HepG2 (cell line): ENCODE measurements around the gene GALNT16. TPM values are rescaled to one million over a fixed set of nuclear protein-coding genes. Genes with fewer than 3 reads are reported as not detected.

ENCODE experiments used
- ATAC-seq: fragments of 200-7000 bp; cut with Tn5 transposase; 3 replicates; pipeline ENCODE4 v1.9.1; 2020; ENCODE audit warnings: mild to moderate bottlenecking, moderate library complexity
- BruUV-seq: library from RNA; stranded (reverse); fragments of 400-500 nt; replicated peaks from 2 replicates; lab custom pipeline; 2021; lab: Mats Ljungman, UMichigan
- CTCF ChIA-PET: fragments of 300-600 bp; formaldehyde crosslinking; extraction: SDS; loops from one replicate; lab custom pipeline; 2021; ENCODE audit warnings: low total read pairs, inconsistent platforms, low intra/inter-chr PET ratio; lab: Yijun Ruan, JAX
- POLR2A ChIA-PET: fragments of 350-600 bp; sonication (Branson Sonifier 250); formaldehyde crosslinking; loops from one replicate; lab custom pipeline; 2020; ENCODE audit warnings: antibody characterized with exemption, inconsistent platforms; lab: Yijun Ruan, JAX
- DNase-seq: peaks from one replicate; pipeline ENCODE4 v3.0.0-alpha.2; 2015; ENCODE audit warnings: low spot score
- FAIRE-seq: peaks from 3 replicates; lab custom pipeline; 2011; peaks lifted over from hg19 to GRCh38; lab: Jason Lieb, UNC
- H2AFZ ChIP-seq: one replicate; pipeline ENCODE4 v1.6.1; 2011; ENCODE audit warnings: low read length, inconsistent platforms
- H3K27ac ChIP-seq: fragments of 300-600 bp; 3 replicates; pipeline ENCODE4 v1.8.0; 2011; ENCODE audit warnings: mixed run types, mild to moderate bottlenecking, mixed read lengths, low read length, inconsistent platforms; ENCODE audit not compliant: insufficient read depth; ENCODE audit errors: extremely low read length
- H3K27me3 ChIP-seq, 2 experiments: fragments of 200-600 bp in 1 of 2; 2 replicates in 1 of 2; 3 replicates in 1 of 2; pipeline versions ENCODE4 v1.6.0 to v1.8.0; 2011; ENCODE audit warnings: low read length in 2 of 2, mild to moderate bottlenecking in 2 of 2, moderate library complexity in 2 of 2, inconsistent platforms in 1 of 2; ENCODE audit not compliant: insufficient read depth in 2 of 2, control insufficient read depth in 1 of 2
- H3K36me3 ChIP-seq, 2 experiments: fragments of 200-600 bp in 1 of 2; replicated peaks in 1 of 2; 2 replicates in 1 of 2; 3 replicates in 1 of 2; pipeline versions ENCODE4 v1.5.1 to v1.8.0; 2011; ENCODE audit warnings: low read length in 2 of 2, inconsistent platforms in 1 of 2; ENCODE audit not compliant: insufficient read depth in 2 of 2, control insufficient read depth in 1 of 2
- H3K4me1 ChIP-seq: 2 replicates; pipeline ENCODE4 v1.5.1; 2012; ENCODE audit warnings: low read length, inconsistent platforms; ENCODE audit not compliant: insufficient read depth
- H3K4me2 ChIP-seq: 2 replicates; pipeline ENCODE4 v1.6.0; 2011; ENCODE audit warnings: low read depth, low read length, inconsistent platforms
- H3K4me3 ChIP-seq, 3 experiments: fragments of 200-600 bp in 1 of 3; sonication (generic), shearing (Covaris generic) in 1 of 3; replicated peaks in 1 of 3; 2 replicates each; pipeline ENCODE4 v1.5.1; 2011 to 2016; ENCODE audit warnings: low read length in 3 of 3, inconsistent platforms in 2 of 3, low read depth in 2 of 3, mild to moderate bottlenecking in 2 of 3, control low read depth in 1 of 3, mixed read lengths in 1 of 3; ENCODE audit not compliant: insufficient read depth in 1 of 3
- H3K79me2 ChIP-seq: one replicate; pipeline ENCODE4 v1.6.1; 2011; ENCODE audit warnings: low read length, inconsistent platforms; ENCODE audit not compliant: insufficient read depth
- H3K9ac ChIP-seq: 2 replicates; pipeline ENCODE4 v1.6.0; 2011; ENCODE audit warnings: mild to moderate bottlenecking, low read depth, low read length, inconsistent platforms; ENCODE audit not compliant: insufficient read depth
- H3K9me3 ChIP-seq: 2 replicates; pipeline ENCODE4 v1.5.1; 2012; ENCODE audit warnings: mild to moderate bottlenecking, low read length
- H4K20me1 ChIP-seq: 2 replicates; pipeline ENCODE4 v1.6.0; 2011; ENCODE audit warnings: inconsistent platforms, mild to moderate bottlenecking, low read length, moderate library complexity; ENCODE audit not compliant: insufficient read depth
- GATA4 ChIP-seq: sonication (generic); IDR thresholded peaks from 2 replicates; pipeline ENCODE4 v1.6.1; 2016; ENCODE audit warnings: antibody characterized with exemption, low read depth, borderline replicate concordance
- RFX3 ChIP-seq: IDR thresholded peaks from 2 replicates; pipeline ENCODE4 v1.6.1; 2016; ENCODE audit warnings: missing biosample characterization, missing genetic modification reagents
- TCF7L2 ChIP-seq: IDR thresholded peaks from 2 replicates; pipeline ENCODE4 v1.6.1; 2011; ENCODE audit warnings: mild to moderate bottlenecking, low read depth, low read length, moderate library complexity
- ZNF33A ChIP-seq: sonication (generic); formaldehyde crosslinking; IDR thresholded peaks from 2 replicates; pipeline ENCODE4 v1.5.1; 2020; ENCODE audit warnings: missing genetic modification reagents, mild to moderate bottlenecking, moderate library complexity, borderline replicate concordance
- ZNF44 ChIP-seq: sonication (generic); formaldehyde crosslinking; IDR thresholded peaks from 2 replicates; pipeline ENCODE4 v1.5.1; 2020; ENCODE audit warnings: mild to moderate bottlenecking, missing genetic modification reagents
- WGBS: methylation state at CpG from one replicate; pipeline ENCODE4 v1.1.6; 2017; ENCODE audit warnings: low lambda C conversion rate; 5-methylcytosine and 5-hydroxymethylcytosine counted together
- in situ Hi-C: cut with HindIII; loops from 2 replicates; pipeline ENCODE4 v1.10.0; 2017; ENCODE audit warnings: low pct_unique_long_range_greater_than_20kb; ENCODE audit not compliant: extremely low pct_ligation_motif_present
- intact Hi-C: fragments of 100-400 bp; cut with micrococcal nuclease; formaldehyde crosslinking; loops from one replicate; pipeline ENCODE4 v1.10.0; 2022; ENCODE audit not compliant: unreplicated experiment
- polyA plus RNA-seq, 8 experiments: library from polyadenylated mRNA; depleted of rRNA in 3 of 8; stranded (reverse) in 7 of 8; unstranded in 1 of 8; fragments of >200 nt; fragmentation: Illumina TruSeq in 4 of 8; extraction: Trizol in 4 of 8; gene quantifications; 2 replicates each; pipeline versions ENCODE4 v1.2.1 to v1.2.3, GENCODE V29; 2011 to 2016; ENCODE audit warnings: low read depth in 4 of 8, missing spikeins in 1 of 8, mixed read lengths in 1 of 8; ENCODE audit not compliant: insufficient read depth in 1 of 8
- total RNA-seq, 5 experiments: library from RNA; depleted of rRNA; stranded (reverse); fragments of >200 nt; fragmentation: Illumina TruSeq; extraction: Trizol; gene quantifications; 2 replicates each; pipeline ENCODE4 v1.2.3, GENCODE V29; 2016; ENCODE audit warnings: low read depth in 1 of 5
- TF ChIP-seq, protein P1 (sequence below), 2 experiments: sonication (generic) in 1 of 2; formaldehyde crosslinking in 1 of 2; IDR thresholded peaks; 2 replicates each; pipeline versions ENCODE4 v1.4.0 to v1.6.1; 2016 to 2020; ENCODE audit warnings: borderline replicate concordance in 1 of 2, low read depth in 1 of 2, mild to moderate bottlenecking in 1 of 2, missing genetic modification reagents in 1 of 2
- TF ChIP-seq, protein P2 (sequence below): IDR thresholded peaks from 2 replicates; pipeline ENCODE4 v1.6.1; 2016; ENCODE audit warnings: mild to moderate bottlenecking
- TF ChIP-seq, protein P3 (sequence below): sonication (generic); formaldehyde crosslinking; IDR thresholded peaks from 2 replicates; pipeline ENCODE4; 2020; ENCODE audit warnings: missing genetic modification reagents, mild to moderate bottlenecking, borderline replicate concordance

The GALNT16 gene
- total and polyA plus RNA-seq, 2 of the 13 experiments (the other 11 are each of a cell fraction or from before 2014, with no cell fraction given), result 0.54 to 0.82 TPM

DNA sequence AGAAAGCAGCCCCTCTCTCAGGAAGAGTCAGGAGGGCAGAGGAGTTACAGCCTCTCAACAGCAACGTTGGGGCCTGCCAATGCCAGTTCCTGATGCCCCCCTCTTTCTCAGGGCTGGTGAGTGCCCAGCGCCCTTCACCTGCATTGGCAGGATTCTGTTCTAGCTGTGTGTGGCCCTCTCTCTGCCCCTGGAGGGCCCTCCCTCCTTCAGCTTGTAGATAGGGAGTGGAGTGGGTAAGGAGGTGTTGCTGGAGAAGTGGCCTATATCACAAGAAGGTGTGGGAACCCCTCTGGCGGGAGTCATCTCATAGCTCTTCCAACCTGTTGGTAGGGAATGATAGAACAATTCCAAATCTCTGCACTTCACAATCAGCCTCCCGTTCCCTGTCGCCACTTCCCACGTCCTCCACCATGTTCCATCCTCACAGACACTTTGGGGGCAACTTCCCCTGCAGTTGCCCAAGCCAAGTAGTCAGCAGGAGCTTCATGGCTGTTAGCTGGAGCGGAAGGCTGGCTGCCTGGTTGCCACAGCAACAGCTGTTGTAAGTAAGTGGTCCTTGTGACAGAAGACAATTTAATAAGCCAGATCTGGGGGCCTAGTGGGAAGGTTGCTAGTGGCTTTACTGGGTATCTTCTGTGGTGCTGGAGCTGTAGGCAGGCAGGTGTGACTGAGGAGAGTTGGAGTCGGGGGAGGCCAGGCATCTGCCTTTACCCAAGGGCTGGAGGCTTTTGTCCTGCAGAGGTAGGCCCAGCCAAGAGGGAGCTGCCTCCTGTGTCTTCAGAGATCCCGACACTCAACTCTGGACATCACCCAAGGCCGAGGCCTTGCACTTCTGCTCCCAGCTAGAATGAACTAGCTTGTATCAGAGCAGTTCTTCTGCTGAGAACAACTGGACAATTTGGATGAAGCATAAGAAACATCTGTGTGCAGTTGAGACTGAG is 38.4 kb downstream of the GALNT16 start:
- no peaks in the 10 kb centered on the region for H3K4me1 ChIP-seq
- 5% methylated on average over 3 of the region's 10 CpGs for WGBS
- no peak overlapping the region for H3K4me2 ChIP-seq
- ChIA-PET POLR2A (no interaction called here), CTCF (no interaction called here)
- no peak overlapping the region for H3K9ac ChIP-seq
- H3K9me3 ChIP-seq, result no peaks in the 10 kb centered on the region
- DNase-seq, result no peak
- no TSS peak for BruUV-seq
- no peak overlapping the region for H2AFZ ChIP-seq
- H4K20me1 ChIP-seq, result no peaks in the 10 kb centered on the region
- intact Hi-C loops (no loop called here), in situ Hi-C loops (no loop called here)
- TF ChIP-seq ZNF33A (no peak), RFX3 (CRISPR knock-in tag) (no peak), ZNF44 (no peak), GATA4 (no peak), TCF7L2 (no peak)
- TF ChIP-seq, protein P1, sequence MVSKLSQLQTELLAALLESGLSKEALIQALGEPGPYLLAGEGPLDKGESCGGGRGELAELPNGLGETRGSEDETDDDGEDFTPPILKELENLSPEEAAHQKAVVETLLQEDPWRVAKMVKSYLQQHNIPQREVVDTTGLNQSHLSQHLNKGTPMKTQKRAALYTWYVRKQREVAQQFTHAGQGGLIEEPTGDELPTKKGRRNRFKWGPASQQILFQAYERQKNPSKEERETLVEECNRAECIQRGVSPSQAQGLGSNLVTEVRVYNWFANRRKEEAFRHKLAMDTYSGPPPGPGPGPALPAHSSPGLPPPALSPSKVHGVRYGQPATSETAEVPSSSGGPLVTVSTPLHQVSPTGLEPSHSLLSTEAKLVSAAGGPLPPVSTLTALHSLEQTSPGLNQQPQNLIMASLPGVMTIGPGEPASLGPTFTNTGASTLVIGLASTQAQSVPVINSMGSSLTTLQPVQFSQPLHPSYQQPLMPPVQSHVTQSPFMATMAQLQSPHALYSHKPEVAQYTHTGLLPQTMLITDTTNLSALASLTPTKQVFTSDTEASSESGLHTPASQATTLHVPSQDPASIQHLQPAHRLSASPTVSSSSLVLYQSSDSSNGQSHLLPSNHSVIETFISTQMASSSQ (IDR thresholded peaks at IDR 0.05; ENCODE audit: low read depth), result no peak
- TF ChIP-seq, protein P1 (CRISPR knock-in tag; IDR thresholded peaks at IDR 0.05; ENCODE audit: borderline replicate concordance), result no peak
- TF ChIP-seq, protein P2, sequence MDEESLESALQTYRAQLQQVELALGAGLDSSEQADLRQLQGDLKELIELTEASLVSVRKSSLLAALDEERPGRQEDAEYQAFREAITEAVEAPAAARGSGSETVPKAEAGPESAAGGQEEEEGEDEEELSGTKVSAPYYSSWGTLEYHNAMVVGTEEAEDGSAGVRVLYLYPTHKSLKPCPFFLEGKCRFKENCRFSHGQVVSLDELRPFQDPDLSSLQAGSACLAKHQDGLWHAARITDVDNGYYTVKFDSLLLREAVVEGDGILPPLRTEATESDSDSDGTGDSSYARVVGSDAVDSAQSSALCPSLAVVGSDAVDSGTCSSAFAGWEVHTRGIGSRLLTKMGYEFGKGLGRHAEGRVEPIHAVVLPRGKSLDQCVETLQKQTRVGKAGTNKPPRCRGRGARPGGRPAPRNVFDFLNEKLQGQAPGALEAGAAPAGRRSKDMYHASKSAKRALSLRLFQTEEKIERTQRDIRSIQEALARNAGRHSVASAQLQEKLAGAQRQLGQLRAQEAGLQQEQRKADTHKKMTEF (CRISPR knock-in tag), result no peak
- TF ChIP-seq, protein P3, sequence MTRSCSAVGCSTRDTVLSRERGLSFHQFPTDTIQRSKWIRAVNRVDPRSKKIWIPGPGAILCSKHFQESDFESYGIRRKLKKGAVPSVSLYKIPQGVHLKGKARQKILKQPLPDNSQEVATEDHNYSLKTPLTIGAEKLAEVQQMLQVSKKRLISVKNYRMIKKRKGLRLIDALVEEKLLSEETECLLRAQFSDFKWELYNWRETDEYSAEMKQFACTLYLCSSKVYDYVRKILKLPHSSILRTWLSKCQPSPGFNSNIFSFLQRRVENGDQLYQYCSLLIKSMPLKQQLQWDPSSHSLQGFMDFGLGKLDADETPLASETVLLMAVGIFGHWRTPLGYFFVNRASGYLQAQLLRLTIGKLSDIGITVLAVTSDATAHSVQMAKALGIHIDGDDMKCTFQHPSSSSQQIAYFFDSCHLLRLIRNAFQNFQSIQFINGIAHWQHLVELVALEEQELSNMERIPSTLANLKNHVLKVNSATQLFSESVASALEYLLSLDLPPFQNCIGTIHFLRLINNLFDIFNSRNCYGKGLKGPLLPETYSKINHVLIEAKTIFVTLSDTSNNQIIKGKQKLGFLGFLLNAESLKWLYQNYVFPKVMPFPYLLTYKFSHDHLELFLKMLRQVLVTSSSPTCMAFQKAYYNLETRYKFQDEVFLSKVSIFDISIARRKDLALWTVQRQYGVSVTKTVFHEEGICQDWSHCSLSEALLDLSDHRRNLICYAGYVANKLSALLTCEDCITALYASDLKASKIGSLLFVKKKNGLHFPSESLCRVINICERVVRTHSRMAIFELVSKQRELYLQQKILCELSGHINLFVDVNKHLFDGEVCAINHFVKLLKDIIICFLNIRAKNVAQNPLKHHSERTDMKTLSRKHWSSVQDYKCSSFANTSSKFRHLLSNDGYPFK (CRISPR knock-in tag), result no peak
- no peak overlapping the region for H3K27ac ChIP-seq
- FAIRE-seq, result no peak
- no peaks in the 10 kb centered on the region for H3K36me3 ChIP-seq
- no peak overlapping the region for H3K4me3 ChIP-seq
- no peaks in the 10 kb centered on the region for H3K79me2 ChIP-seq
- H3K27me3 ChIP-seq, result peaks cover 2 to 30% of the 10 kb centered on the region in 2 experiments
- no peak for ATAC-seq
